Measurements from ENCODE around the gene JUP. TPM values are rescaled to one million over a fixed set of nuclear protein-coding genes. Genes with fewer than 3 reads are reported as not detected.

The JUP gene
- polyA plus RNA-seq, 12 donors, result 22.8 to 204 (median 36.5) TPM; not detected in 1

- DNase-seq, result no peak
Observed at GRCh38 chr17:41728056-41728455, 58.5 kb downstream of the JUP start.

GRCh38 chr17:41725134-41725533 is 61.4 kb downstream of the JUP start:
- DNase-seq, result no peak

GRCh38 chr17:41724476-41725050 is 61.9 kb downstream of the JUP start:
- DNase-seq, result no peak

GRCh38 chr17:41723801-41724475 is 62.6 kb downstream of the JUP start:
- DNase-seq, result no peak

GRCh38 chr17:41722231-41722630 is 64.3 kb downstream of the JUP start:
- no peak for DNase-seq

- DNase-seq, result no peak
Observed at GRCh38 chr17:41718287-41718645, 68.2 kb downstream of the JUP start.

- no peak for DNase-seq
Observed at GRCh38 chr17:41717408-41718286, 68.9 kb downstream of the JUP start.

- DNase-seq, result no peak
Observed at GRCh38 chr17:41711669-41712400, 74.7 kb downstream of the JUP start, which contains the start of gene GAST. GAST (plus strand) TSS chr17:41712331; CDS start chr17:41715437, 3,106 bp downstream.

GRCh38 chr17:41710472-41711090 is 75.9 kb downstream of the JUP start:
- no peak for DNase-seq

- no peak for DNase-seq
Observed at GRCh38 chr17:41707803-41708669, 78.5 kb downstream of the JUP start.

- no peak for DNase-seq
Observed at GRCh38 chr17:41705271-41705991, 81.1 kb downstream of the JUP start.

Other genes starting within 250 kb of the JUP start
- under 1 TPM in 2 of 12 donors, not detected in 10; 0.17 to 0.44 TPM for gene KRT9, start 214.7 kb downstream of the JUP start, polyA plus RNA-seq (ENCODE audit: insufficient read length in 12 of 12)
- 100 to 1,000 TPM in 1 of 12 donors, 10 to 100 TPM in 2, 1 to 10 TPM in 2, under 1 TPM in 3, not detected in 4; 0.18 to 229 (median 2.1) TPM for gene KRT14, start 199.8 kb downstream of the JUP start, polyA plus RNA-seq (ENCODE audit: insufficient read length in 12 of 12)
- gene KRT16, start 173.9 kb downstream of the JUP start, polyA plus RNA-seq (ENCODE audit: insufficient read length in 12 of 12), result 1 to 10 TPM in 2 of 12 donors, under 1 TPM in 1, not detected in 9; 0.90 to 3.9 (median 1.5) TPM
- gene KRT17, start 162.1 kb downstream of the JUP start, polyA plus RNA-seq (ENCODE audit: insufficient read length in 12 of 12), result 1,000 to 10,000 TPM in 1 of 12 donors, 100 to 1,000 TPM in 2, 1 to 10 TPM in 2, under 1 TPM in 5, not detected in 2; 0.33 to 1,262 (median 2.2) TPM
- 100 to 1,000 TPM in 11 of 12 donors, not detected in 1; 538 to 938 (median 792) TPM for gene EIF1, start 97.8 kb downstream of the JUP start, polyA plus RNA-seq (ENCODE audit: insufficient read length in 12 of 12)
- not detected for gene GAST, start 74.4 kb downstream of the JUP start, polyA plus RNA-seq (ENCODE audit: insufficient read length in 12 of 12)
- gene HAP1, start 52.1 kb downstream of the JUP start, polyA plus RNA-seq (ENCODE audit: insufficient read length in 12 of 12), result under 1 TPM in 9 of 12 donors, not detected in 3; 0.03 to 0.23 (median 0.07) TPM
- gene P3H4, start 25.2 kb upstream of the JUP start, polyA plus RNA-seq (ENCODE audit: insufficient read length in 12 of 12), result 10 to 100 TPM in 11 of 12 donors, not detected in 1; 31.4 to 49.8 (median 35.8) TPM
- gene FKBP10, start 26.3 kb upstream of the JUP start, polyA plus RNA-seq (ENCODE audit: insufficient read length in 12 of 12), result 100 to 1,000 TPM in 9 of 12 donors, 10 to 100 TPM in 2, not detected in 1; 88.2 to 164 (median 124) TPM
- 10 to 100 TPM in 11 of 12 donors, not detected in 1; 30.4 to 68.2 (median 44.9) TPM for gene NT5C3B, start 49.5 kb upstream of the JUP start, polyA plus RNA-seq (ENCODE audit: insufficient read length in 12 of 12)
- under 1 TPM in 7 of 12 donors, not detected in 5; 0.12 to 0.48 (median 0.28) TPM for gene KLHL10, start 51.1 kb upstream of the JUP start, polyA plus RNA-seq (ENCODE audit: insufficient read length in 12 of 12)
- 1 to 10 TPM in 11 of 12 donors, not detected in 1; 4.7 to 8.1 (median 6.3) TPM for gene KLHL11, start 78.7 kb upstream of the JUP start, polyA plus RNA-seq (ENCODE audit: insufficient read length in 12 of 12)
- gene ACLY, start 132.2 kb upstream of the JUP start, polyA plus RNA-seq (ENCODE audit: insufficient read length in 12 of 12), result 10 to 100 TPM in 11 of 12 donors, not detected in 1; 43.2 to 72.6 (median 52.8) TPM
- gene ODAD4, start 143.9 kb upstream of the JUP start, polyA plus RNA-seq (ENCODE audit: insufficient read length in 12 of 12), result 1 to 10 TPM in 4 of 12 donors, under 1 TPM in 6, not detected in 2; 0.49 to 1.5 (median 0.82) TPM
- gene CNP, start 180.1 kb upstream of the JUP start, polyA plus RNA-seq (ENCODE audit: insufficient read length in 12 of 12), result 10 to 100 TPM in 11 of 12 donors, not detected in 1; 30.9 to 69.5 (median 42.6) TPM
- gene DNAJC7, start 230.7 kb upstream of the JUP start, polyA plus RNA-seq (ENCODE audit: insufficient read length in 12 of 12), result 100 to 1,000 TPM in 3 of 12 donors, 10 to 100 TPM in 8, not detected in 1; 57.5 to 126 (median 94.3) TPM
- 10 to 100 TPM in 11 of 12 donors, not detected in 1; 31.0 to 65.9 (median 39.6) TPM for gene NKIRAS2, start 233.4 kb upstream of the JUP start, polyA plus RNA-seq (ENCODE audit: insufficient read length in 12 of 12)

All from muscle of arm (tissue), 12 donors.